ENCODE data around the gene PARP14.
"Not testable (repeated sequence)": the region's sequence is repeated elsewhere in the genome, so short reads cannot be mapped to it uniquely, and the experiment has no call there.

PARP14 gene

GRCh38 chr3:122700193-122700592 lies 19.6 kb downstream of the PARP14 start:
- DNase-seq (ENCODE audit: low read depth): no peak
- TF ChIP-seq, protein P1, sequence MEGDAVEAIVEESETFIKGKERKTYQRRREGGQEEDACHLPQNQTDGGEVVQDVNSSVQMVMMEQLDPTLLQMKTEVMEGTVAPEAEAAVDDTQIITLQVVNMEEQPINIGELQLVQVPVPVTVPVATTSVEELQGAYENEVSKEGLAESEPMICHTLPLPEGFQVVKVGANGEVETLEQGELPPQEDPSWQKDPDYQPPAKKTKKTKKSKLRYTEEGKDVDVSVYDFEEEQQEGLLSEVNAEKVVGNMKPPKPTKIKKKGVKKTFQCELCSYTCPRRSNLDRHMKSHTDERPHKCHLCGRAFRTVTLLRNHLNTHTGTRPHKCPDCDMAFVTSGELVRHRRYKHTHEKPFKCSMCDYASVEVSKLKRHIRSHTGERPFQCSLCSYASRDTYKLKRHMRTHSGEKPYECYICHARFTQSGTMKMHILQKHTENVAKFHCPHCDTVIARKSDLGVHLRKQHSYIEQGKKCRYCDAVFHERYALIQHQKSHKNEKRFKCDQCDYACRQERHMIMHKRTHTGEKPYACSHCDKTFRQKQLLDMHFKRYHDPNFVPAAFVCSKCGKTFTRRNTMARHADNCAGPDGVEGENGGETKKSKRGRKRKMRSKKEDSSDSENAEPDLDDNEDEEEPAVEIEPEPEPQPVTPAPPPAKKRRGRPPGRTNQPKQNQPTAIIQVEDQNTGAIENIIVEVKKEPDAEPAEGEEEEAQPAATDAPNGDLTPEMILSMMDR (IDR thresholded peaks at IDR 0.05; ENCODE audit: low read length, missing control alignments): no peak
- H3K4me3 ChIP-seq (replicated peaks; ENCODE audit: low read depth, low read length): no peak overlapping the region

- TF ChIP-seq, protein P1 (IDR thresholded peaks at IDR 0.05; ENCODE audit: low read length, missing control alignments): no peak
- H3K4me3 ChIP-seq (replicated peaks; ENCODE audit: low read depth, low read length): no peak overlapping the region
- no peak for DNase-seq (ENCODE audit: low read depth)
Measured at GRCh38 chr3:122705379-122705778, 24.7 kb downstream of the PARP14 start.

- not testable (repeated sequence) for H3K4me3 ChIP-seq (replicated peaks; ENCODE audit: low read depth, low read length); DNase-seq (ENCODE audit: low read depth)
Measured at GRCh38 chr3:122710616-122711251, 30.1 kb downstream of the PARP14 start.

DNA sequence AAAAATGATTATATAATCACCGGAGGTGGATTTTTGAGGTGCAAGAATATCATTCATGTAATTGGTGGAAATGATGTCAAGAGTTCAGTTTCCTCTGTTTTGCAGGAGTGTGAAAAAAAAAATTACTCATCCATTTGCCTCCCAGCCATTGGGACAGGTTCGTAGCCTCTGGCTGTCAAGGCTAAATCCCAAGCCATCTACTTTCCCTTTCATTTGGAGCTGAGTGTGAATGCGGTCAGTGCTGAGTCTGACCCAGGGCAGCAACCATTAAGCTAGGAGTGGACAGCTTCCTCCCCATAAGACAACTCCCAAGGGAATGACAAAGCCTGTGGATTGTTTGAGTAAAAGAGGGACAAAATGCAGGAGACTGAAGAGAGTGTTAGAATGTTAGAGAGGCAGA lies 33.6 kb downstream of the PARP14 start:
- TF ChIP-seq, protein P1 (IDR thresholded peaks at IDR 0.05; ENCODE audit: low read length, missing control alignments): no peak
- DNase-seq (ENCODE audit: low read depth): no peak
- H3K4me3 ChIP-seq (replicated peaks; ENCODE audit: low read depth, low read length): no peak overlapping the region

- TF ChIP-seq, protein P1 (IDR thresholded peaks at IDR 0.05; ENCODE audit: low read length, missing control alignments): no peak
- H3K4me3 ChIP-seq (replicated peaks; ENCODE audit: low read depth, low read length): no peak overlapping the region
- DNase-seq (ENCODE audit: low read depth): no peak
Measured at GRCh38 chr3:122716667-122717066, 36.0 kb downstream of the PARP14 start.

DNA sequence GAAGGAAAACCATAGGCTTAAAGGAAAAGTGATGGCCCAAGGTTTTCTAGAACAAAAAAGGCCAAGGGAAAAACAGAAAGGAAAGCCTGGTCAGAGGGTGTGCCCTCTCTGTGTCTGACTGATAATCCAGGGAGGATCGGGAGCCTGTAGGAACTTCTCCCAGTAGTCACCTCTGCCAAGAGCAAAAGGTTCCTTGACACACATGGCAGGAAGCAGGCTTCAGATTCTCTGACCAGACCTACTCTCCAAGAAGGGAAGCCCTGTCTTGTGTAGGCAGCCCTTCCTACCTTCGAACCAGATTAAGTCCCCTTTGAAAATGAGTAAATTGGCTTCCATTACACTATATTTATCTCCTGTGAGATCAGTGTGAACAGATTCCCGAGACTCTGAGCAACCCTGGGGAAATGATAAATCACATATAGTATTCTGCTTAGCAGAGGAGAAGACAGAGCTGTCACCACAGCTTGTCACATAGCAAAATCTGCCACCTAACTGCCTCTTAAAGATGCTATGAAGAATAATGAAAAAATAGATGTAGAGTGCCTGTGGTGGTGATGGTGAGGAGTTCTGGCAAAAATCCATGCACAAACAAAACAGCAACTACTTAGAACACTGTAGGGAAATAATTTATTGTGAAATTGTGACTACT lies 38.8 kb downstream of the PARP14 start:
- no peak for DNase-seq (ENCODE audit: low read depth)
- TF ChIP-seq, protein P1 (IDR thresholded peaks at IDR 0.05; ENCODE audit: low read length, missing control alignments): no peak
- H3K4me3 ChIP-seq (replicated peaks; ENCODE audit: low read depth, low read length): no peak overlapping the region

GRCh38 chr3:122725106-122725505 lies 44.5 kb downstream of the PARP14 start:
- TF ChIP-seq, protein P1 (IDR thresholded peaks at IDR 0.05; ENCODE audit: low read length, missing control alignments): no peak
- no peak for DNase-seq (ENCODE audit: low read depth)

More at GRCh38 chr3:122725106-122725505, 44.5 kb downstream of the PARP14 start:
- no peak overlapping the region for H3K4me3 ChIP-seq (replicated peaks; ENCODE audit: low read depth, low read length)

Data from fibroblast of pulmonary artery (primary cell).